ENCODE measurements around the gene MELTF.

The MELTF gene

GRCh38 chr3:196991581-196992460, 37.8 kb downstream of the MELTF start:
- no peak for DNase-seq (ENCODE audit: low read depth, low spot score)
- POLR2A ChIA-PET, result no interaction called here
- TF ChIP-seq, protein P1, sequence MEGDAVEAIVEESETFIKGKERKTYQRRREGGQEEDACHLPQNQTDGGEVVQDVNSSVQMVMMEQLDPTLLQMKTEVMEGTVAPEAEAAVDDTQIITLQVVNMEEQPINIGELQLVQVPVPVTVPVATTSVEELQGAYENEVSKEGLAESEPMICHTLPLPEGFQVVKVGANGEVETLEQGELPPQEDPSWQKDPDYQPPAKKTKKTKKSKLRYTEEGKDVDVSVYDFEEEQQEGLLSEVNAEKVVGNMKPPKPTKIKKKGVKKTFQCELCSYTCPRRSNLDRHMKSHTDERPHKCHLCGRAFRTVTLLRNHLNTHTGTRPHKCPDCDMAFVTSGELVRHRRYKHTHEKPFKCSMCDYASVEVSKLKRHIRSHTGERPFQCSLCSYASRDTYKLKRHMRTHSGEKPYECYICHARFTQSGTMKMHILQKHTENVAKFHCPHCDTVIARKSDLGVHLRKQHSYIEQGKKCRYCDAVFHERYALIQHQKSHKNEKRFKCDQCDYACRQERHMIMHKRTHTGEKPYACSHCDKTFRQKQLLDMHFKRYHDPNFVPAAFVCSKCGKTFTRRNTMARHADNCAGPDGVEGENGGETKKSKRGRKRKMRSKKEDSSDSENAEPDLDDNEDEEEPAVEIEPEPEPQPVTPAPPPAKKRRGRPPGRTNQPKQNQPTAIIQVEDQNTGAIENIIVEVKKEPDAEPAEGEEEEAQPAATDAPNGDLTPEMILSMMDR (IDR thresholded peaks at IDR 0.05; ENCODE audit: insufficient read depth, low read length, missing control alignments), result no peak
- CTCF ChIA-PET, result interaction anchor here (1.4 to 3.0 kb wide), 5 partner anchors 9 to 14 kb away, joined by 6 to 26 read pairs (median 13); no protein-coding TSS in a partner anchor
- H3K4me3 ChIP-seq (ENCODE audit: low read depth, low read length), result no peak overlapping the region

DNA sequence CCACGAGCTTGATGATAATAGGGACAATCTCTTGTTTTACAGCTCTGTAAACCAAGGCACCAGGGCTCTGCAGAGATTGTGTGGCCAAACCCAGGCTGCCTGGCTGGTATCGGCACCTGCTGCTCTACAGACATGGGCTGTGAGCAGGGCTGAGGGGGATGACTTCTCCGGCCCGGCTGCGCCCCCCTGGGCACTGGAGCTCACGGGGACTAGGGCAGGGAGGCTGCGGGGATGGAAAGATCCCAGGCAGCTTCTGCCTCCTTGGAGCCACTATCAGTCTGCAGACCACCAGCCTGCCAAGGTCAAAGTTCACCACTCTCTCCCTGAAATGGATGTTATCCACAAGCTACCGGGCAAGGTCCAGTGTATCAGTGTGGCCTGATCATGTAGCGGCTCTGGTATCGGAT, 39.0 kb downstream of the MELTF start:
- ChIA-PET CTCF (interaction anchor here (1.4 to 2.6 kb wide), 4 partner anchors 10 to 39 kb away, joined by 4 to 15 read pairs (median 10); partner anchors contain the start of gene MELTF), POLR2A (no interaction called here)
- TF ChIP-seq, protein P1 (IDR thresholded peaks at IDR 0.05; ENCODE audit: insufficient read depth, low read length, missing control alignments), result no peak
- H3K4me3 ChIP-seq (ENCODE audit: low read depth, low read length), result no peak overlapping the region
- DNase-seq (ENCODE audit: low read depth, low spot score), result no peak

DNA sequence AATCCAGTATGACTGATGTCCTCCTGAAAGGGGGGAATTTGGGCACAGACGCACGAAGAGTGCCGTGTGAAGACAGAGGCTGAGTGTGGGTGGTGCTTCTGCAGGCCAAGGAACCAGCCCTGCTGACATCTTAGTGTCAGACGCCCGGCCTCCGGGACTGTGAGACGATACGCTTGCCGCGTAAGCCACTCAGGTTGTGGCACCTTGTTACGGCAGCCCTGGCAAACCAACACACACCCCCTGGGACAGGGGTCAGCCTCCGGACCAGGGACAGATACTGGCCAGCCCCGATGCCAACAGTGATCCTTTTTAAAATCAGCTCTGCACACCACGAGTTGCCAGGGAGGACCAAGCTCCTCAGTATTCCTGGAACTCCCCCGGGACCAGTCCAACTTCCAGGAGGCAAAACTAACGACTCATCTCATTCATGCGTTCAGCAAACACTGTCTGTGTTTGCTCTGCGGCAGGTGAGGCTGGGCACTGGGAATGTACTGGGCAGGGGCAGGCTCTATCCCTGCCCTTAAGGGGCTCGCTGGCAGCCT, 39.8 kb downstream of the MELTF start:
- ChIA-PET CTCF (interaction anchor here (0.7 to 2.6 kb wide), 4 partner anchors 11 to 377 kb away, joined by 3 to 15 read pairs (median 8); partner anchors contain the start of gene MELTF), POLR2A (no interaction called here)
- DNase-seq (ENCODE audit: low read depth, low spot score), result no peak
- H3K4me3 ChIP-seq (ENCODE audit: low read depth, low read length), result no peak overlapping the region
- TF ChIP-seq, protein P1 (IDR thresholded peaks at IDR 0.05; ENCODE audit: insufficient read depth, low read length, missing control alignments), result no peak

DNA sequence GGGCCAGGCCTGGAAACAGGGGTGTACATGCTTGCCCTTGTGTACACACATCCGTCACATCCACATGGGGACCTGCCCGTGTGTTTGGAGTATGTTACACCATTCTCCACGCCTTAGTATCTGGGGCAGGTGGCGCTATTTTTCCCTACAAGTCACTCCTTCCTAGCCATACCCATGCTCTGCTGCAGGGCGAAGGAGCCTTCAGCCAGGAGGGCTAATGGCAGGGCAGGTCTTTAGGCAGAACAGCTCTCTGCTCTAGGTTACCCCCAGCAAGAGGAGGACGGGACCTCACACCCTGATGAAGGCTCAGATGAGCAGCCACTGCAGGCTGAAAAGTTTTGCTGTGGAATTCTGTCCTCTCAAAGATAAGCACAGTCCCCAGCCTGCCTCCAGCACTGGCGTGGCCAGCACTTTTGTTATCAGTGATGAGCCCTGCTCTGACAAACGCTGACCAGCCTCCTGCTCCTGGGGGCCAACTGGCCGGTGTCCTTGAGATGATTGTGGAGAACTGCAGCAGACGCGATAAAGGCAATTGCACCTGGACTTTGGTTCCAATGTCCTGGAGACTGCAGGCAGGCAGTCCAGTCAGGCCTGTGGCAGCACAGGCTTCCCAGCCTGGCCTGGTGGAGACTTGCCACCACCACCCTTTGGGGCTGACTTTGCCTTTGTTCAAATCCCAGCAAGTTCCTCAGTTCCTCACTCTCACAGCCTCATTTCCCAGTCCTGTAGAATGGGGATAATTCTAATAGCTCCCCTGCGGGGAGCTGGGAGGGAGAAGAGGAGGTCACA, 41.2 kb downstream of the MELTF start:
- DNase-seq (ENCODE audit: low read depth, low spot score), result no peak
- TF ChIP-seq, protein P1 (IDR thresholded peaks at IDR 0.05; ENCODE audit: insufficient read depth, low read length, missing control alignments), result no peak
- CTCF ChIA-PET, result no interaction called here
- no peak overlapping the region for H3K4me3 ChIP-seq (ENCODE audit: low read depth, low read length)
- POLR2A ChIA-PET, result no interaction called here

- no peak for DNase-seq (ENCODE audit: low read depth, low spot score)
- CTCF ChIA-PET, result interaction anchor here (0.6 to 1.2 kb wide), 2 partner anchors 9 to 17 kb away, joined by 3 to 6 read pairs; no protein-coding TSS in a partner anchor
- POLR2A ChIA-PET, result no interaction called here
- no peak overlapping the region for H3K4me3 ChIP-seq (ENCODE audit: low read depth, low read length)
- TF ChIP-seq, protein P1 (IDR thresholded peaks at IDR 0.05; ENCODE audit: insufficient read depth, low read length, missing control alignments), result no peak
Observed at GRCh38 chr3:196987022-196987421, 42.6 kb downstream of the MELTF start.
